GM18498 (cell line): ENCODE results near the gene IQGAP3.
A peak's percentile ranks its signal among the peaks of the same experiment; 100 is the strongest.
"Not testable (repeated sequence)": the region's sequence is repeated elsewhere in the genome, so short reads cannot be mapped to it uniquely, and the experiment has no call there.

Source experiments
- ATAC-seq: cut with Tn5 transposase; IDR thresholded peaks from one replicate; pipeline ENCODE4 v1.9.1; 2021; ENCODE audit warnings: mild to moderate bottlenecking, moderate library complexity; ENCODE audit not compliant: unreplicated experiment

IQGAP3 gene

GRCh38 chr1:156592910-156593660 is 20.7 kb upstream of the IQGAP3 start:
- no peak for ATAC-seq

GRCh38 chr1:156592158-156592909 is 20.0 kb upstream of the IQGAP3 start:
- ATAC-seq = no peak

DNA sequence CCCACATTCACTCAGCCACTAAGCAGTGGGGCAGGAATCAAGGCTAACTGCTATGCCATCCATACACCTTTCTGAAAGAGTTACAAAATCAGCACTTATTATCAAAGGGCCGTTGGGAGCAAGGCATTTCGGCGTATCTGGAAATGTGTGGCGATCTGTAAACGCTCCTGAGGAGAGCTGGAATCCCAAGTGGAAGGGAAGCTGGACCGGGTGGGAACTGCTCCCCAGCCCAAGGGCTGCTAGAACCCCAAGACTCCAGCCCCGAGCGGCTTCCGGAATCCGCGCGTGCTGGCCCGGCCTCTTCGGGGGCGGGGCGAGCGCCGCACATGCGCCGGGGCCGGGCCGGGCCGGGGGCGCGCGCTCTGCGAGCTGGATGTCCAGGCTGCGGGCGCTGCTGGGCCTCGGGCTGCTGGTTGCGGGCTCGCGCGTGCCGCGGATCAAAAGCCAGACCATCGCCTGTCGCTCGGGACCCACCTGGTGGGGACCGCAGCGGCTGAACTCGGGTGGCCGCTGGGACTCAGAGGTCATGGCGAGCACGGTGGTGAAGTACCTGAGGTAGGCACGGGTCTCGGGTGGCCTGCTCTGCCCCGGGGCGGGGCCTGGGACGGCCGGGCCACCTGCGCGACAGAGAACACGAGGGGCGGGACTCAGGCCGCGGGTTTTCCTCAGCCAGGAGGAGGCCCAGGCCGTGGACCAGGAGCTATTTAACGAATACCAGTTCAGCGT is 19.2 kb upstream of the IQGAP3 start, which contains the start of gene NAXE:
Gene NAXE (plus strand): TSS at position 345 of the 726 bp plus-strand sequence. CDS start 29 bp downstream, at position 374.
- ATAC-seq = peak; percentile 79

DNA sequence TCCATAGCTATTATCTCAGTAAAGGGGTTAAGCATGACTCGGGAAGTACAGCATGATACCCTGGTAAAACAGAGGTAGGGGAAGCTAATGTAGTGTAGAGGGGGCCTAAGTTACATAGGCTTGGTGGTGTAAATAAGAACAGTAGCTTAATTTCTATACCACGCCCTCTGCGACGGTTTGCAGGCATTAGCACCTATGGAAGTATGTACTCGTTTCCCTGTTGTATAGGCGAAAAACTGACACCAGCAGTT is 18.7 kb upstream of the IQGAP3 start:
- ATAC-seq = no peak

- no peak for ATAC-seq
Measured at GRCh38 chr1:156590326-156591180, 18.2 kb upstream of the IQGAP3 start.

- ATAC-seq = no peak
Measured at GRCh38 chr1:156589546-156589945, 17.2 kb upstream of the IQGAP3 start.

GRCh38 chr1:156587927-156588326 is 15.6 kb upstream of the IQGAP3 start:
- not testable (repeated sequence) for ATAC-seq

- no peak for ATAC-seq
Measured at GRCh38 chr1:156586892-156587477, 14.6 kb upstream of the IQGAP3 start.

GRCh38 chr1:156586323-156586722 is 14.0 kb upstream of the IQGAP3 start:
- no peak for ATAC-seq

DNA sequence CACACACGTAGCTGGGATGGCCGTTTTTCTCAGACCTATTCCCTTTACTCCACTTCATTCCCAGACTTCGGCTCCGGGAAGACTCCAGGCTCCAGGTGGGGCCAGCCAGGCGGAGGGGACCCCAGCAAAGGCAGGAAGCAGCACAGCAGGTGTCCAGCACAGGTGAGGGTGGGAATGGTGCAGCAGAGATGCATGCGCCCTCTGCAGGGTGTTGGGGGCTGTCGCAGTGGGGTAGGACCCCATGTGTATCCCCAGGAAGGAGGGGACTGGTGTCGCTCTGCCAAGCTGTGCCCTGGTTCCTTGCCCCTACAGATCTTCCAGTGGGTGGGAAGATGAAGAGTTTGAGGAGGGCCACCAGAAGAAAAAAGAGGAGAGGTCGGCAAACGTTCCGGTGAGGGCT is 12.4 kb upstream of the IQGAP3 start:
- no peak for ATAC-seq

DNA sequence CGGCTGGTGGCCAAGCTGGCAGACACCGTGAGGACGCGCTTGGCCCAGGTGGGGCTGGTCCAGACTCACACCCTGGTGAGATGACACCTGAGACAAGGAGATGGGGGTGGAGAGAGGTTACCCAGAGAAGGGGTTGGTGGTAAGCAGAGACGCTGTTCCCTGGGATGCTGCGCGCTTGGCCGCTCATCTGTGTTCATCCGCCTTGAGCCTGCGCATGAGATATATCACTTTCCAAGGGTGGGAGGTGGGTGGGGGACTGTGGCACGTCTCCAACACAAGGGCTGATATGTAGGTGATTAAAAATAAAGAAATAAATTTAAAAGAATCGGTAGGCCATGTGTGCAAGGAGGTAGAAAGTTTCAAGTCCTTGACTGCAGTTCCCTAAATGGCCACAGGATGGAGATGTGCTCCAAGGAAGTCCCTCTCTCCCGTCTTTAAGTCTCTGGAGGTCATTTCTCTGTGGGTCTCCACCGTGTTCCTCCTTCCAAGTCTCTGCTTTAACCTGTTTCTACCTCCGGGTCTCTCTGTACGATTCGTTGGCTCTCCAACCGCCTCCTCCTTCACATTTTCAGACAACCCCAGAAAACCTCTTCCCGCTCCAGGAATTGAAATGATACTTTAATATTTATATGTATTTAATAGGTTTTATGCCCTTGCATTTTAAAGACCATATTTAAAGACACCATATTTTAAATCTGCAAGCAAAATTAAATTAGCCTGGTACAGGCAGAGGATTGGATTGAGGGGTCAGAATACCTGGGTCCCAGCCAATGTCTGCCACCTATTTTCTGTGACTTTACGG is 11.7 kb upstream of the IQGAP3 start:
- no peak for ATAC-seq

DNA sequence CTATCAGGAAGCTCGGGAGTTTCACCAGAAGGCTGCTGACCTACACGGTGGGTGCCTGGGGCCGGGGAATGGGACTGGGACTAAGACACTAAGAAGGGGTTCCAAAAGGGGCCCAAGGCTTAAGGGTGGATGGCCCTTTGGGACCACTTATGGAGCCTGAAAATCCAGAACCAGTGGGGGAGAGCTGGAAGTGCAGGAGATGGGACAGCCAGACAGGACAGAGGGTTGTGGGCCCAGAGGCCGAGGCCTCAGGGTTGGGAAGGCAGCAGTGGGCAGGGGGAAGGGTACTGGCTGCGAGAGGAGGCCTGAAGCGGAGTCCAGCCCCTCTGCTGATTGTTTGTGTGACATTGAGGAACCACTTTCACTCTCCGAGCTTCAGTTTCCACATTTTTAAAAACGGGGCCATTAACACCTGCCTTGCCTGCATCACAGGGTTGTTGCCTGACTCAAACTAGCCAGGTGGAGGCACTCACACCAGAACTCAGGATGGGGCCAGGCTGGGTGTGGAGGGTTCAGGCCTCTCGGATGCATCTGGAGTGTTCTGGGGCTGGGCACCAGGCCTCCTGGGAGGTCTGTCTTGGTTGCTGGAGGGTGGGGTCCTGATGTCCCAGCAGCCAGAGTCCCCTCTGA is 10.1 kb upstream of the IQGAP3 start:
- ATAC-seq = no peak

DNA sequence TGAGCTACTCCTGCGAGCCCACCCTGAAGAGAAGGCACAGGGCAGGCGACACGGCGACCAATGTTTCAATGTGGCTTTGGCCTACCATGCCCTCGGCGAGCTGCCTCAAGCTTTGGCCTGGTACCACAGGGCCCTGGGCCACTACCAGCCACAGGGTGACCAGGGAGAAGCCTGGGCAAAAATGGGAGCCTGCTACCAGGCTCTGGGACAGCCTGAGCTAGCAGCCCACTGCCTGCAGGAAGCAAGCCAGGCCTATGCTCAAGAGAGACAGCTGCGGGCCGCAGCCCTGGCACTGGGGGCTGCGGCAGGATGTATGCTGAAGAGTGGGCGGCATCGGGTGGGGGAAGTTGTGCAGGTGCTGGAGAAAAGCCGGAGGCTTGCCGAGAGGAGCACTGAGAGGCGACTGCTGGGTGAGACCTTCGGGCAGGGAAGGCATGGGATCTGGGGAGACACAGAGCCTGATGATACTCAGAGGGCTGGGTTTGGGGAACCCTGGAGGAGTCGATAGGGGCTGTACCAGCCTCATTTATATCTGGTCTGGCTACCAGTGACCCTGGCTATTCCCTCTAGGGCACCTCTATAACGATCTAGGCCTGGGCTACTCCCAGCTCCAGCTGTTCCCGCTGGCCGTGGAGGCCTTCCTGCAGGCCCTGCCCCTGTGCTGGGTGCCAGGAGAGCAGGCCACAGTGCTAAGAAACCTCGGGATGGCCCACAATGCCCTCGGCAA is 9.5 kb upstream of the IQGAP3 start:
- no peak for ATAC-seq

DNA sequence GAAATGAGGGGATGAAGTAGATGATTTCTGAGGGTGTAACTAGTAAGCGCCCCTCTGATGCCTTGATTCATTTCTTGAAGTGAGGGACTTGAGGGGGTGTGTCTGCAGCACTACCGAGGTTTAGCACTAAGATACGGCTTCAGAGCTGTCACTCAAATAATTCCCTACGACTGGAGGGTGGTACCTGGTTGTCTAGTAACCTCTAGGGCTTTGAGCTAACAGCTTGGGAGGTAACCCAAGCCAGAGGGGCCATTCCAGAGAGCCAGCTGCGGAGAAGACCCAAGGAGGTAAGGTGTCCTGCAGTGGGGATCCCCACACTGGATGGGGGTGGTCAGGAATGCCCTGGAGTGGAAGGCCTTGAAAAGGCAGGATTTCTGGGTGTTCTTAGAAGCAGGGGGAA is 7.1 kb upstream of the IQGAP3 start, which contains the start of gene TTC24:
Gene TTC24 (plus strand): TSS at position 252 of the 400 bp plus-strand sequence. CDS start 1,642 bp downstream, outside the sequence.
- no peak for ATAC-seq

- ATAC-seq = no peak
Measured at GRCh38 chr1:156578055-156578454, 5.7 kb upstream of the IQGAP3 start.

- no peak for ATAC-seq
Measured at GRCh38 chr1:156577550-156577949, 5.2 kb upstream of the IQGAP3 start.

DNA sequence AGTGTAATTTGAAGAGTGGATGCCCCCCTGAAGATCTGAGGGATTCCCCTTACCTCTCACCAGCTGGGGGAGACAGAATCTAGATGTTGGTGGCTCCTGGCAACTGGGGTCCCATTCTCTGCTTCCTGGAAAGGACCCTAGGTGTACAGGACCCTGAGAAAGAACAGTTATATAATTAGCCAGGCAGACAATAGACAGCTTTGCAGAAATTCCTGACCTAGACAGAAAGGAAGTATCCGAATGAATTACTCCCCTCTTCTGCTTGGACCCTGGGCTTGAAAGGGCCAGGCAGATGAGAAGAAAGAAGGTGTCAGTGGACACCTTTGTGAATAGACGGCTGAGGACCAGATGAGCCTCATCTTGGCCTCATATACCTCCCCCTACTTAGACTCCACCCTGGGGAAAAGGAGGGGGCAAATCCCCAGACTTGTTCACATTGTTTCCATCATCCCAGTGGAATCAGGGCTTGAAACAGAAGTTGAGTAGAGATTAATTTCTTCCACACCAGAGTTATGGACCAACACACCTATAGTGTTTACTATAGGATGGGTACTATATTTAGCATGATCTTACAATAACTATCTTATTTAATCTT is 1.8 kb upstream of the IQGAP3 start:
- ATAC-seq = no peak

- no peak for ATAC-seq
Measured at GRCh38 chr1:156572663-156573018, 276 bp upstream of the IQGAP3 start.
